Measurements from ENCODE around the gene MOXD1. TPM values are rescaled to one million over a fixed set of nuclear protein-coding genes. Genes with fewer than 3 reads are reported as not detected.
A peak's percentile ranks its signal among the peaks of the same experiment; 100 is the strongest.

Gene MOXD1
- total RNA-seq, 1 donor from 2014 or later: 16.0 TPM

DNA sequence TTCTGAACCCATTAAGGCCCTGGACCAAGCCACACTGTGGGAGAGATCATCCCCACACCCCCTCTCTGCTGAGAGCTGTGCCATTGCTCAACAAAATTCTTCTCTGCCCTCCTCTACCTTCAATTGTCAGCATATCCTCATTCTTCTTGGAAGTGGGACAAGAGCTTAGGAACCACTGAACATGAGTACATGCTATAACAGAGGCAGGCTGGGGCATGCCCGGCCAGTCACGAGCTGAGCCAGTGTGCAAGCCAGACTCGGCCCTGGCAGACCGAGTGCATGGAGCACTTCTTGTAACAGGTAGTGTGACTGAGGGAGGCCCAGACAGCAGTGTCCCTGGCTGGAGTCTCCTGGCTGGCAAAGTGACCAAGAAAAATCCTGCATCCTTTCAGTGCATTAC lies 149.2 kb downstream of the MOXD1 start:
- no peaks in the 10 kb centered on the region for H3K9me3 ChIP-seq
- no peak overlapping the region for H3K27ac ChIP-seq
- no peaks in the 10 kb centered on the region for H3K27me3 ChIP-seq
- H3K36me3 ChIP-seq: no peaks in the 10 kb centered on the region
- H3K4me3 ChIP-seq: no peak overlapping the region
- no peak for DNase-seq (ENCODE audit: extremely low spot score in 2 of 2)
- intact Hi-C loops (cut with DNase I): no loop called here
- H3K4me1 ChIP-seq: no peaks in the 10 kb centered on the region
- TF ChIP-seq CTCF (IDR thresholded peaks at IDR 0.05): no peak
- TF ChIP-seq POLR2A (IDR thresholded peaks at IDR 0.05): no peak
- no peak for TF ChIP-seq POLR2AphosphoS5 (IDR thresholded peaks at IDR 0.05; ENCODE audit: insufficient read depth in 1 of 2, low read depth in 1 of 2)

DNA sequence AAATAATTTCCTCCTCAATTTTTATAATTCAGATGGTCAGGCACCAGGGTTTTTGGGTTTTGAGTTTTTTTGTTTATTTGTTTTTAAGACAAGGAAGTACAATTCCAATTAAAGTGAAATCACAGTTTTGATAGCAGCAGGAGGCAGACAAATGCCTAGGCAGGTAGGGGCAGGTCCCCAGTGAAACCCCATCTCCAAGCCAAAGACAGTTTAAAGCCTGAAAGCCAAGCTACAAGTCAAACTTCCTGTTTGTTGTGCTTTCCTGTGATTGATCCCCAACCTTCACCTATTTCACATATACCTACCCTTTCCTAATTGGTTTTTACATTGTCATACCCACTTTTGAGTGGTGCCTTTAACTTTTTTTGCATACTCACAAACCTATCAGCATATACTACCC lies 149.6 kb downstream of the MOXD1 start:
- no peak overlapping the region for H3K27ac ChIP-seq
- H3K4me1 ChIP-seq: no peaks in the 10 kb centered on the region
- no peaks in the 10 kb centered on the region for H3K27me3 ChIP-seq
- no peak for DNase-seq (ENCODE audit: extremely low spot score in 2 of 2)
- intact Hi-C loops (cut with DNase I): no loop called here
- no peaks in the 10 kb centered on the region for H3K9me3 ChIP-seq
- H3K4me3 ChIP-seq: no peak overlapping the region
- no peaks in the 10 kb centered on the region for H3K36me3 ChIP-seq
- TF ChIP-seq POLR2A (IDR thresholded peaks at IDR 0.05) (no peak), CTCF (IDR thresholded peaks at IDR 0.05) (no peak), POLR2AphosphoS5 (IDR thresholded peaks at IDR 0.05; ENCODE audit: insufficient read depth in 1 of 2, low read depth in 1 of 2) (no peak)

- H3K4me1 ChIP-seq: no peaks in the 10 kb centered on the region
- H3K9me3 ChIP-seq: no peaks in the 10 kb centered on the region
- intact Hi-C loops (cut with DNase I): no loop called here
- TF ChIP-seq POLR2A (IDR thresholded peaks at IDR 0.05) (no peak), CTCF (IDR thresholded peaks at IDR 0.05) (peak in 1 of 3 experiments; percentile 17)
- no peak for DNase-seq (ENCODE audit: extremely low spot score in 2 of 2)
- no peaks in the 10 kb centered on the region for H3K27me3 ChIP-seq
- H3K27ac ChIP-seq: peak overlapping the region; percentile 6
- H3K4me3 ChIP-seq: no peak overlapping the region
- H3K36me3 ChIP-seq: no peaks in the 10 kb centered on the region
Observed at GRCh38 chr6:132247381-132248159, 153.7 kb downstream of the MOXD1 start.

- Histone ChIP-seq H3K4me3 (no peak overlapping the region), H3K27me3 (no peaks in the 10 kb centered on the region), H3K36me3 (no peaks in the 10 kb centered on the region), H3K9me3 (no peaks in the 10 kb centered on the region), H3K27ac (no peak overlapping the region), H3K4me1 (no peaks in the 10 kb centered on the region)
- TF ChIP-seq POLR2AphosphoS5 (IDR thresholded peaks at IDR 0.05; ENCODE audit: insufficient read depth in 1 of 2, low read depth in 1 of 2): no peak
- no peak for TF ChIP-seq CTCF (IDR thresholded peaks at IDR 0.05)
- no peak for TF ChIP-seq POLR2A (IDR thresholded peaks at IDR 0.05)
- no peak for DNase-seq (ENCODE audit: extremely low spot score in 2 of 2)
- intact Hi-C loops (cut with DNase I): no loop called here
Observed at GRCh38 chr6:132246632-132247270, 154.5 kb downstream of the MOXD1 start.

GRCh38 chr6:132246120-132246617 lies 155.1 kb downstream of the MOXD1 start:
- Histone ChIP-seq H3K27me3 (no peaks in the 10 kb centered on the region), H3K27ac (no peak overlapping the region), H3K9me3 (no peaks in the 10 kb centered on the region), H3K4me1 (no peaks in the 10 kb centered on the region), H3K4me3 (no peak overlapping the region), H3K36me3 (no peaks in the 10 kb centered on the region)
- DNase-seq (ENCODE audit: extremely low spot score in 2 of 2): no peak
- intact Hi-C loops (cut with DNase I): no loop called here
- TF ChIP-seq POLR2A (IDR thresholded peaks at IDR 0.05) (no peak), CTCF (IDR thresholded peaks at IDR 0.05) (no peak), POLR2AphosphoS5 (IDR thresholded peaks at IDR 0.05; ENCODE audit: insufficient read depth in 1 of 2, low read depth in 1 of 2) (no peak)

All from vagina (tissue), 2 donors.